GM21423 (cell line): ENCODE measurements around the gene ERBB4.
"Not testable (repeated sequence)": the region's sequence is repeated elsewhere in the genome, so short reads cannot be mapped to it uniquely, and the experiment has no call there.

ENCODE experiments used
- ATAC-seq: cut with Tn5 transposase; IDR thresholded peaks from one replicate; pipeline ENCODE4 v1.9.1; 2021; ENCODE audit warnings: mild to moderate bottlenecking, moderate library complexity; ENCODE audit not compliant: unreplicated experiment

The ERBB4 gene

DNA sequence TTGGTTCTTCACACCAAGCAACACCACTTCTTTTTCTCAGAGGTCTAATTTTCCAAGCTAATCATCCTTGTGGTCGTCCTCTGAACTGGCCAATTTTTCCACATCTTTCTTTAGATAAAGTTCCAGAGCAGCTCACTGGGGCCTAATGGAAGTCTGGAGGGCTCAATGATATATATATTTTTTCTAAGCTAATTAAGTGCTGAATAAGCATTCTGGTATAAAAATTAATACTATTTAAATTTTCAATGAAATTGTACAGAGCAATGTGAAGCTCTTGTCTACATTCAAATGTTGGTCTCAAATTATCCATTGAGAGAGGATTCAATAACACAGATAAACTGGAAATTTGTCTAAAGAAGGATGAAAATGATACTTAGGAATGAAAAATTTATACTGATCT, 866.6 kb downstream of the ERBB4 start:
- no peak for ATAC-seq

- ATAC-seq: no peak
These were observed 873.3 kb downstream of the ERBB4 start for GRCh38 chr2:211665299-211665698.

DNA sequence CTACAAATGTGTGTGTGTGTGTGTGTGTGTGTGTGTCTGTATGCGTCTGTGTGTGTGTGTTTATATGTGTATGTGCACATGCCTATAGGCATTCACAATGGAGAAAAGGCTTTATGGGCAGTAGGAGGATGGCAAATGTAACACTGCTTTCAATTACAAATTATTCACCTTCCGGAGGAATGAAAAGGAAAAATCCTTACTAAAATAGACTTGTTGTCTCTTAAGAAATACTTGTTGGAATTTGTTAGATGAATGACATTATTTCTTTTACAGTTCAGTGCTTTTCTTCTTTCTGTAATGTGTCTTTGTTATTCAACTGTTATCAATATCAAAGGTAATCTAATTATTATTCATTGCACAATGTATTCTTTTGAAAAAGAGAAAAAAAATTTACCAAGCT, 874.3 kb downstream of the ERBB4 start:
- ATAC-seq: no peak

DNA sequence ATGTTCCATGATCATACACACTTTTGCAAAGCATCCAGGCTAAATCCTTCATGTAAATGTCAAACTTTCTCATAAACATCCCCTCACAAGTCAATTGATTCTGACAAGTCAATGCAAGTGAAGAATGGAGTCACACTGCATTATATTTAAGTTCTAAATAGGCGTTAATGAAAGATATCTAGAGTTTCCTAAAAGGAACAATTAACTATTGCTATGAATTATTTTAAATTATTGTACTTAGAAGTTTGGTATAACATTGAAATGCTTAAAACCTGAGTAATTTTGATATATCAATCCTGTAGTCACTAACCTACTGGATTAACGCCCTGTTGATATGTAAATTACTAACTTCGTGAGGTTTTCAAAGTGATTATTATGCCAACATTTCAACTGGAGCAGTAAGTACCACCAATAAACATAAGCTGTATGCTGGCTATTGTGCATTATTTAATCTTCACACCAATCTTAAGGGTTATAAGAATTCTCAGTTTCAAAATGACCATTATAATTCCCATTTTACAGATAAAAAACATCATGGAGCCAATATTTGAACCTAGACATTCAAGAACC, 884.3 kb downstream of the ERBB4 start:
- no peak for ATAC-seq

GRCh38 chr2:211652327-211652726, 886.3 kb downstream of the ERBB4 start:
- no peak for ATAC-seq

DNA sequence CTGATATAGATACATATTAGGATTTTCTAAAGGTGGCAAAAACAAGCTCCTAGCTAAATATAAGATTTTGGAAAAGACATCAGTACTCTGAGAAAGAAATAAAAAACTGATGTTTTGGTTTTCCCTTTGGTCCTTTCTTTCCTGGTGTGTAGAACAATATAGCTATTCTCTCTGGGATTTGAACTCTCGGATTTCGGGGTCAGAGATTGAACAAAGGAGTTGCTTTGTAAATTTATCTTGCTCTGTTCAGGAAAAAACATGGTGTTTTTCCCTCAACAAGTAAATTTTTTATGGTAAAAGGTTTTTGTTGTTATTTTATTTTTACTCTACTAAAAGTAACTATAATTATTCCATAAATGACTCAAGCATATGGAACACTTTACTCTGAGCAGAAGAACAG, 889.3 kb downstream of the ERBB4 start:
- ATAC-seq: no peak

DNA sequence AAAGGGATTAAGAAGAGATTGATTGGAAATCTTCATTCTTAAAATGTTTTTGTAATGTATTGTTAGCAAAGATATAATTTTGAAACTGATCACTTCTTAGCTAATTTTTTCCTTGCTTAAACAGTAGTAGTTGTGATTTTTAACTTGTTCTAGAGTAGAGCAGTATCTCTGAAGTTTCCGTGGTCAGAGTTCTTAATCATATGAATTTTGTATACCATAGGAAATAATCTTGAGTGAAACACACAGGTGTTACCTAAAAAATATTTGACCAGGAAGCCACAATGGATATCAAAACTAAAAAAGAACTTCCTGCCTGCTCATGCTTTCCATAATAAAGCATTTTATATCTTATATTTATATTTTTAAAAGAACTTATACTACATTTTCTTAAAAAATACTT, 907.1 kb downstream of the ERBB4 start:
- ATAC-seq: no peak

GRCh38 chr2:211623096-211623495, 915.5 kb downstream of the ERBB4 start:
- ATAC-seq: no peak

DNA sequence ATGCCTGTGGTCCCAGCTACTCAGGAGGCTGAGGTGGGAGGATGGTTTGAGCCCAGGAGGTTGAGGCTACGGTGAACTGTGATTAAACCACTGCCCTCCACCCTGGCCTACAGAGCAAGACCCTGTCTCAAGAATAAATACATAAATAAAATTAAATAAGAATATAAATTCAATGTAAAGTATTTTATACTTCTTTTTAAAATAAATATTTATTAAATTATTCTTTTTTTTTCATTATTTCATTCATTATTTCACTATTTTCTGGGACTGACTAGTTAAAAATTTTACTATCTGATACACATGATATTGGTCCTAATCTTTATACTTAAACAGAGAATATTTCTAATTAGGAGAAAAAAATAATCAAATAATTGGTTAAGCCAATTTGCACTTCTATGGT, 917.6 kb downstream of the ERBB4 start:
- no peak for ATAC-seq

- no peak for ATAC-seq
These were observed 920.8 kb downstream of the ERBB4 start for GRCh38 chr2:211617803-211618202.

DNA sequence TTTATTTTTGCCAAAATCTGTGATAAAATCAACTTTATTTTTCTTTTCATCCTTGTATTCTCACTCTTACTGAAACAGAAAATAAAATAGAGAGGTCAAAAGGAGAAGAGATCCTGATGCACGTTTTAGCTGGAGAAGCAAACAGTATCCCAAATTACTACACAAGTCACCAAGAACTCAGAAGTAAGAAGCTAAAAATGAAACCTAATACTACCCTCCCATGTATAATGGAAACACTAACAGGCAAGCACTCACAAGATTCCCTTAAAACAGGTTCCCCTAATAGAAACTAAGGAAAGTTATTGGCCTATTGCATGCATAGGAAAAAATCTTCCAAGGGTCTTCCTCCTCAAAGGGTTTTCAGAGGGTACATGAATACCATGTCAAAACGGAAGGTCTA, 927.0 kb downstream of the ERBB4 start:
- no peak for ATAC-seq

GRCh38 chr2:211611061-211611518, 927.5 kb downstream of the ERBB4 start:
- no peak for ATAC-seq

- no peak for ATAC-seq
These were observed 929.5 kb downstream of the ERBB4 start for GRCh38 chr2:211609127-211609526.

DNA sequence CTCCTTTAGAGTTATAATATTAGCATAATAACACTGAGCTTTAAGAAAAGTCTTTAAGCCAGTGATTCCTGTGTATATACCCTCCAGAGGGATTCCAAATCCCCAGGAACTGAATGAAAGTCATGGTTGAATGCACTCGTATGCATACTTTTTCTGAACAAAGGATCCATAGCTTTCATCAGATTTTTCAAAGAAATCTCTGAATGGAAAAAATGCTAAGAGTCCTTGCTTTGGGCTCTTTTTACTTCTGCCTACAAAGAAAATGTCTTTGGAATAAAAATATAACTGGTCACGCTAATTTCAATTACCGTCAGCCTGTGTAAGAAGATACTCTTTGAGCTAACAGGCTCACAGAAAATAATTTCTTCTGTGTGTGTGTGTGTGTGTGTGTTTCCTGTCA, 939.5 kb downstream of the ERBB4 start:
- ATAC-seq: no peak

DNA sequence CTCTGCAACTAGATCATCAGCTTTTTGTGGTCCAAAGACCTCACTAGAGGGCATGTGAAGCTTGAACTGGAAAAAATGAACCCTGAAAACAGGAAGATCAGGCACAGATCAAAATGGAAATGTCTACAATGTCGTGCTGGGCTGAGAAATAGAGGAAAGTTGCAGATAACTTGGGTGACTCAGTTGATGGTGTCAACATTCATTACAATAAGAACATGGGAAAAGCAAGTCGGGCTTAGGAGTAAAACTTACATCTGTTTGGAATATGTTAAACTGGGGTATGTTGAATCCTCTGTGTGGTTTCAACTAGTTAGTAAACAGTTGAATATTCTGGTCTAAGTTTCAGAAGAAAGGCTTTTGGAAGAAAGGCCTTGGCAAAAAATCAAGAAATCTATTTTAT, 940.4 kb downstream of the ERBB4 start:
- no peak for ATAC-seq

- ATAC-seq: not testable (repeated sequence)
These were observed 946.6 kb downstream of the ERBB4 start for GRCh38 chr2:211592006-211592405.

- ATAC-seq: no peak
These were observed 947.2 kb downstream of the ERBB4 start for GRCh38 chr2:211591426-211591825.

- no peak for ATAC-seq
These were observed 970.2 kb downstream of the ERBB4 start for GRCh38 chr2:211568439-211568838.

DNA sequence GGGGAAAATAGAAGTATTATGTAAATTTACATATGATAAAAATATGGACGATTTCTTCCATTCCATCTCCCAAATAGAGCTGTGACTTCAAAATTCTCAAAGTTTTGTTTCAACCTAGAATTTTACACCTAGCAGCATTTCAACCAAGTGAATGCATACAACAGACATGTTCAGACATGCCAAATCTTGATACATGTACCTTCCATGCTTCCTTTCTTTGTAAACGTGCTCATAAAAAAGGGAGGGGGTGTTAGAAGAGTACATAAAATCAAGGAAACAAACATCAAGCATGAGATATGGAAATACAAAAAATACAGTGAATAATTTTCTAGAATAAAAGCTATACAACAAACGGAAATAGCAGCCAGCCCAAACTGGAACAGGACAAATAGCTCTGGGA, 974.2 kb downstream of the ERBB4 start:
- no peak for ATAC-seq

DNA sequence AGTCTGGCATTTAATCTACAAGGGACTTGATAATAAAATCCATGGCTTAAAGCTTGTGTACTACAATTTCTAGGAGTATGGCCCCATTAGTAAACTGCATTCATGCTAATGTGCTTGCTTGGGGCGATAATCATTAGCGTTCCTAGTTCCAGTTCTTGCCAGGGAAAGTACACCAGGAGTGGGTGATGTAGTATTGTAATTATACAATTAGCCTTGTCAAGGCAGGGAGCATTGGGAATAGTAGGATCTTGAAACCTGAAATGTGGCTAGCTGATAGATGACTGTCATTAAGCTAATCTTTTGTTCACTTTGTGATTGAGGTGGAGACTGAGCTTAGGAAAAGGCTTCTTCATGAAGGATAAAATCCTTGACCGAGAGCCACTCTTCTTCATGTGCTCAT, 993.0 kb downstream of the ERBB4 start:
- no peak for ATAC-seq

- ATAC-seq: no peak
These were observed 1004.0 kb downstream of the ERBB4 start for GRCh38 chr2:211534632-211535031.

GRCh38 chr2:211524248-211524647, 1014.4 kb downstream of the ERBB4 start:
- not testable (repeated sequence) for ATAC-seq

DNA sequence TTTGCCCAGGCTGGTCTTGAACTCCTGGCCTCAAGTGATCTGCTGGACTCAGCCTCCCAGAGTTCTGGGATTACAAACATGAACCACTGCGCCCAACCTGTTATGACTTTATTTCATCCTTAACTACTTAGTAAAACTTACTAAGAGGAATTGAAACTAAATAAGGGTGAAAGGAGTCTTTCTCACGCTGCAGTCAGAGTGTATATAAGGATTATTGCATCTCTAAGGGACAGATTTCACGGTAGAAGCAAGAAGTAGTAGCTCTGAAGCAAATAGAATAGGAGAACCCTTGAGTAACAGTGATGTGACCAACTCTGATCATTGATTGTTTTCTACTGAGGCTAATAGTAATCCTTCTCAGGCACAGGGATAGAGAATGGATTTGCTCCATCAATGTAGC, 1022.1 kb downstream of the ERBB4 start:
- ATAC-seq: no peak
